Head of caudate nucleus (tissue), 42 donors: ENCODE measurements around the gene RPS19BP1.
A peak's percentile ranks its signal among the peaks of the same experiment; 100 is the strongest.

Source experiments
- DNase-seq, 42 donors: peaks; one replicate each; pipeline versions ENCODE4 v3.0.0 to v3.0.0-alpha.2; 2020 to 2021; ENCODE audit warnings: mixed read lengths in 7 of 42
- intact Hi-C: fragments of 100-400 bp; cut with DNase I; formaldehyde crosslinking; loops from one replicate; pipeline ENCODE4 v1.15.0; 2022

The RPS19BP1 gene

GRCh38 chr22:39486951-39487825 lies 45.4 kb downstream of the RPS19BP1 start:
- intact Hi-C loops: no loop called here
- peak in 8 of 42 donors; percentile 45 to 78 (median 58) for DNase-seq

GRCh38 chr22:39482768-39483167 lies 49.8 kb downstream of the RPS19BP1 start:
- DNase-seq: no peak
- intact Hi-C loops: no loop called here

GRCh38 chr22:39481595-39481994 lies 51.0 kb downstream of the RPS19BP1 start:
- intact Hi-C loops: no loop called here
- no peak for DNase-seq

- DNase-seq: peak in 15 of 42 donors; percentile 38 to 80 (median 62)
- intact Hi-C loops: no loop called here
Observed at GRCh38 chr22:39481054-39481453, 51.5 kb downstream of the RPS19BP1 start.

GRCh38 chr22:39480557-39480956 lies 52.0 kb downstream of the RPS19BP1 start:
- intact Hi-C loops: no loop called here
- DNase-seq: no peak

DNA sequence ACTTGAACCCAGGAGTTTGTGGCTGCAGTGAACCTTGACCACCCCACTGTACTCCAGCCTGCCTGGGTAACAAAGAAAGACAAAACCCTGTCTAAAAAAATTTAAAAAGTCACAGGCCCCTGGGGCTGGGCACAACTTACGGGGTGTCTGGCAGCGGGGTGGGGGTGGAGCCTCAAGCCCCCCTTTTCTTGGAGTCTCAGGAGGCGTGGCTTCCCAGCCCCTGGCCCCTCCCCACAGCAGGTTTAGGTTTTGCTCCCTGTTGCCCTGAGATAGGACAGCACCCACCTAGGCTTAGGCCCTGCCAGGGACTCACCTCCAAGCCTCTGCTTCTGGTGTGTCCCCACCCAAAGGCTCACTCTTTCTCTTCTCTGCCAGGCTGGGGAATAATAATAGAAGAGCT lies 53.3 kb downstream of the RPS19BP1 start:
- intact Hi-C loops: no loop called here
- DNase-seq: no peak
